GM21528 (cell line): ENCODE data around the gene ATP11C.
"Not testable (repeated sequence)": the region's sequence is repeated elsewhere in the genome, so short reads cannot be mapped to it uniquely, and the experiment has no call there.

Source experiments
- ATAC-seq: cut with Tn5 transposase; IDR thresholded peaks from one replicate; pipeline ENCODE4 v1.9.1; 2021; ENCODE audit warnings: mild to moderate bottlenecking, moderate library complexity; ENCODE audit not compliant: unreplicated experiment, low FRiP score

The ATP11C gene

DNA sequence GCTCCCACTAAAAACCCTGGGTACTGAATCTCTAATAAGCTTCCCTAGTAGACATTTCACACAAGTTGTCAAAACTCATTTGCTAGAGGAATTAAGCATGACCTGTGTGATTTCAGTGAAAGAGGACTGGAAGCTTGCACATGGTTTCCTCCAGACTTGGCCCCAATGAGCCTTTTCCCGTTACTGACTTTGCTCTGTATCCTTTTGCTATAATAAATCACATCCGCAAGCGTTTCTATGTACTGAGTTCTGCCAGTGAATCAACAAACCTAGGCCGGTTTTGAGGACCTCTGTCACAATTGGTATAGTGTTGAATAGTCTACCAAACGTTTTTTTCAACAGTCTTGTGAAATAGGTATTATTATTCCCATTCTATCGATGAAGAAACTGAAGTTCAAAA, 8.2 kb downstream of the ATP11C start:
- no peak for ATAC-seq

DNA sequence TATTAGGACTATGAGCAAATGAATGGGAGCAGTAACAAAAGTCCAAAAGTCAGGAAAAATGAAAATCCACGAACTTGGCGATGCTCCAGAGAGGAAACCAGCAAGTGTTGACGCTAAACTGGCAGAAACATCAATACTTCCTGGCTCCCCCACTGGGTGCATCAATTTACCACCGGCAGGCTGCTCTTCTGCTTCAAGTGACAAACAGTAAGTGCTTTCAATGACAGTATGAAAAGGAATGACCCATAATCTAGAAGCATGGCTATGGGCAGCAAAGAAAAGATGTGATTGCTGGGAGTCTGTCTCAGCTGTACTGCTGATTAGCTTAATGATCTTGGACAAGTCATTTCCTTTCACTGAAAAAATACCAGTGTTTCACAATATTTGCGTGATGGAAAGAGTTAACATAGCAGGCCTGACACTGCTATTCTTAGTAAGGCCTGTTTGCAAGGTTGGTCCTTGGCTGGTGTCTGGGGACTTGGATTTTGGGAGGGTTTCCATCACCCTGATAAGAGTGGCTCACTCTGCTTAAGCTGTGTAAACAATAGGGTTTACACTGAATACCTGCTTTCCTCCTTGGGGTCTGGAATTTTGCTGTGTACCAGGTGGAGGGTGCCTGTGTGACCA, 8.7 kb downstream of the ATP11C start:
- no peak for ATAC-seq

DNA sequence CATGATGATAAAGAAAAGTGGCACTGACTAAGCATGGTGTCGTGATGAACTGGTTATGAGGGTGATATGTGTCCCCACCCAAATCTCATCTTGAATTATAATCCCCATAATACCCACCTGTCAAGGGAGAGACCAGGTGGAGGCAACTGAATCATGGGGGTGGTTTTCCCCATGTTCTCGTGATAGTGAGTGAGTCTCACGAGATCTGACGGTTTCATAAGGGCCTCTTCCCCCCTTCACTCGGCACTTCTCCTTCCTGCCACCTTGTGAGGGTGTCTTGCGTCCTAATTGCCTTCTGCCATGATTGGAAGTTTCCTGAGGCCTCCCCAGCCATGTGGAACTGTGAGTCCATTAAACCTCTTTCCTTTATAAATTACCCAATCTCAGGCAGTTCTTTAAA, 11.7 kb downstream of the ATP11C start:
- not testable (repeated sequence) for ATAC-seq

- no peak for ATAC-seq
Observed at GRCh38 chrX:139920316-139920715, 12.5 kb downstream of the ATP11C start.

DNA sequence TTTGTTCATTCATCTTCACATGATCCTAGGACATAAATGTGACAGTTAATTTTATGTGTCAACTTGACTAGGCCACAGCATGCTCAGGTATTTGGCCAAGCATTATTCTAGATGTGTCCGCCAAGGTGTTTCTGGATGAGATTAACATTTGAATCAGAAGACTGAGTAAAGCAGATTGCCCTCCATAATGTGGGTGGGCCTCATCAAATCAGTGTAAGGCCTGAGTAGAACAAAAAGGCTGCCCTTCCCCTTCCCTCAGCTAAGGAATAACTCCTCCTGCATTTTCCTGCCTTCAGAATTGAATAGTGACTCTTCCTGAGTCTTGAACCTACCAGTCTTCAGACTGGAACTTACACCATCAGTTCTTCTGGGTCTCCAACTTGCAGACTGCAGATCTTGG, 18.4 kb downstream of the ATP11C start:
- no peak for ATAC-seq

DNA sequence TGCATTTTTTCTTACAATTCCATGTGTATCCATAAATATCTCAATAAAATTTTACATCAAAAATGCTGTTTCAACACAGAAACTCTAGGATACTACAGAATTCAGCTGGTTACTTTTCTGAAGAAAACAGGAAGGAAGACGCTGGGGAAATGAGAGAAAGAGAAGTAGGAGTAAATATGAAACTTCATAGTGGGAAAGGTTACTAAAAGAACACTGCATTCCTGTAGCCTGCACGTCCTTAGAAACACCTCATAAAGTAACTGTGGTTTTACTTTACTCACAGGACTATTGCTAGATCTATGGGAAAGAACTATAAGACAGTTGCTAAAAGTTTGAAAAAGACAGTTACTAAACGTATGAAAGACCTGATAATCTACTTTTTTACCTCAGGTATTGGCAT, 23.1 kb downstream of the ATP11C start:
- peak; percentile 66 for ATAC-seq

GRCh38 chrX:139907078-139907477, 25.8 kb downstream of the ATP11C start:
- no peak for ATAC-seq

- ATAC-seq = no peak
Observed at GRCh38 chrX:139905743-139906142, 27.1 kb downstream of the ATP11C start.

- no peak for ATAC-seq
Observed at GRCh38 chrX:139905051-139905450, 27.8 kb downstream of the ATP11C start.

DNA sequence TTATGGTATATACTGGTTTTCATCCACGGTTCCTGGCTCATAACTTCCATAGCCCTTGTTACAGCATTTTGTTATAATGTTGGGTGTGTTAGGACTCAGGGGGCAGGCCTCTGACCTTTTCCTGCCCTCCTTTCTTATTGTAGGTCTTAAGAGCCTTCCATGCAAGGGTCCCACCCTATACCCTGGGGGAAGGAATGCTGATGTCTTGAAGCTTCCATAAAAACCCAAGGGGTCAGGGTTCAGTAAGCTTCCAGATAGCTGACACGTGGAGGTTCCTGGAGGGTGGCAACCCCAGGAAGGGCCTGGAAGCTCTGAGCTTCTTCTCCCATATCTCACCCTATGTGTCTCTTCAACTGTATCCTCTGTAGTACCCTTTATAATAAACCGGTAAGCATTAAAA, 29.6 kb downstream of the ATP11C start:
- ATAC-seq = no peak

- no peak for ATAC-seq
Observed at GRCh38 chrX:139902559-139902958, 30.3 kb downstream of the ATP11C start.

- no peak for ATAC-seq
Observed at GRCh38 chrX:139898334-139898733, 34.5 kb downstream of the ATP11C start.

DNA sequence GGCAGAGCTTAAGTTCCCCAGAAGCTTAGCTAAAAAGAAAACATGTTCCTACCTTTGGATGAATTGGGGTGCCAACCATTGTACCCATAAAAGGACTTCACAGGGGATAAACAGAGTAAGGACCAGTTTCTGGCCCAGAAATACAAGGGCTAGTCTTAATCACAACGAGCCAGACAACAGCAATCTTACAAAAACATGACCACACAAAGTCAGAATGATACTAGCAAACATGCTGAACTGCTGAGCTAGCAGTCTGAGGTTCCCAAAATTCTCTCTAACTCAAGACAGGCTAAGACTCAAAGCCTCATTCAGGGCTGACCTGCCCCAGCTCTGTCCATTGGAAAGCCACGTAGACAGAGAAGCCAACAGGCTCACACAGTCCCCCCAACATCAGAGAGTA, 40.3 kb downstream of the ATP11C start:
- ATAC-seq = peak; percentile 72

DNA sequence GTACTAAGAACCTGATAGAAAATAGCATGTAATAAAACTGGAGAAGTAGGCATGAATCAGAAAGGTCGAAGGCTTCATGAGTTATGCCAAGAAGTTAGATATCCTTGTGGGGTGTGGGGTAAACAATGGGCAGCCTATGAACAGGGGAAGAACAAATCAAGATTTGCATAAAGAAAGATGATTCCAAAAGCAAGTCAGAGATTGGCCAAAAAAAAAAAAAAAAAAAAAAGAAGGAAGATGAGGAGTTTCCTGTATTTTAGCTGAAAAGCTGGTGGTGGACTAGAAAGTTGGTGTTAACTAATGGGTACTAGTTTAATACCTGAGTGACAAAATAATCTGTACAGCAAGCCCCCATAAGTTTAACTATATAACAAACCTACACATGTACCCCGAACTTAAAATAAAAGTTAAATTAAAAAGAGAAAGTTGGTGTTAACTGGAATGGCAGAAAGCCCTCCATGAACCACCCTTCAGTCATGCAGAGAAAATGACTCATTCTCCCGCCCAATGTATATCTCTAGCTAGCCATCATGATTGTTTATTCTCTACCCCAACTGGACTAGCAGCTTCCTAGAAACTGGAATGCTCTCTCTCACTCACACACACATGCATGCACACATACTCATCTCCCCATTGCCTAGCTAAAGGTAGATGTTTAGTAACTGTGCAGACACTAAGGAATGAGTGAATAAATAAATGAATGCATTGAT, 41.7 kb downstream of the ATP11C start:
- ATAC-seq = no peak

DNA sequence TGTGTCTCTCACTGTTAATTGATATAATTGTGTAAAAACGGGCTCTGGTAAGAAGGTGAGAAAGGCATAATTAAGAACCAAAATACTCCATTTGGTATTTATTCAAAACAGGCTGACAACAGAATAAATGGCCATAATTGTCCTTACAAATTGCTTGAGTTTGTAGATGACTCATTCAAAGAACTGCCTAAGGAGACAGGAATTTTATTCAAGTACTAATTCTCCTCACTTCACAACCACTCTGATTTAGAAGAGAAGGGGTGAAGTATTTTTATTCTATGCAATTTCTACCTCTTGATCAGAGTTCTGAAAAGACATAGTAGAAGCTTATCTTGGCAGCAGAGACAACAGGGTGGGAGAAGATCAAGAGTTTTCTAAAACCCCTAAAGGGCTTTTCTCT, 43.1 kb downstream of the ATP11C start:
- ATAC-seq = no peak

DNA sequence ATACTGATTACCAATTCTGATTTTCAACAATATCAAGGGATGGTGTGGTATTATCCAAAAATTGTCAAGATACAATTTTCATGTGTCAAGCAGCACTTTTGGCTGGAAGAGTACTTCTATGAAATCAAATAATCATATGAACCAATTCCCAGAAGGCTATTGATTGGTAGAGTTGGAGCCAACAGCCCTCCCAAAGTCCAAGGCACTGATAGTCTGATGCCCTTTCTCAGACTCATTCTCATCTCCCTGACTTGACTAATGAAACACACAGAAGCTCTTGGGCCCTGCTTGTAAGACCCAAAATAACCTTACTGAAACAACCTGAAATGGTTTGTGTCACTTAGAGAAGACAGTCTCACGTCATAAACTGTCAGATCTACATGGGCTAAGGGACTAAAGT, 48.9 kb downstream of the ATP11C start:
- no peak for ATAC-seq

DNA sequence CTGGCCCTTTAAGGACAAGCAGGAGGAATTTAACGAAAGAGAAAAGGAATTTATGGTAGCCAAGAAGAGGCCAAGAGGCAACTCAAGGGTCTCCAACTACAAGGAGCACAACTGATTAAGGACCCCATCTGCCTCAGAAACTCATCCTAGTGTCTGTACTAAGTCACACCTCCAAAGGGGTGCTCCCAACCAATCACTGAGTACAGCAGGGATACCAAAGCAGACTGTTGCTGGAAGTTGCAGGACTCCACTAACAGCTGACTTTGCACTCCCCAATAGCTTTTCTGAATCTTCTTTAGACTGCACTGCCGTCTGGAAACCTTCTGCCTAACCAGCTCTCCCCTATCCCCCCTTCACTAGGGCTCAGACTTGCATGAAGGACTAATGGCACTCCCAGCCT, 50.6 kb downstream of the ATP11C start:
- no peak for ATAC-seq

DNA sequence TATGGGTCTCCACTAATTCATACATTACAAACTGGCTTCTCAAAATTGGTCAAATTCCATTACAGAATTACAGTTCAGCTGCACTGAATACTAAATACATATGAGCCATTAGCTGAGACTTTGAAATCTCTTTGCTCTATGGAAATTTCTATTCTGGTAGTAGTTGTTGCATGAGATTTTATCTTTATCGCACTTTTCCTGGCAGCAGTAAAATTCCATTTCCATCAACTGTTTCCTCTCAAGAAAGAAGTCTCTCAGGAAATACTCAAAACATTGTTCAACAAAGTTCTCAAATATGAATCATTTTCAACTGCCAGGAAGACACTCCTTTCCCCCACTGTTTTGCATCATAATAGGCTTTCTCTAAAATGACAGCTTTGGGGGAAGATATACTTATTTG, 51.3 kb downstream of the ATP11C start:
- no peak for ATAC-seq

DNA sequence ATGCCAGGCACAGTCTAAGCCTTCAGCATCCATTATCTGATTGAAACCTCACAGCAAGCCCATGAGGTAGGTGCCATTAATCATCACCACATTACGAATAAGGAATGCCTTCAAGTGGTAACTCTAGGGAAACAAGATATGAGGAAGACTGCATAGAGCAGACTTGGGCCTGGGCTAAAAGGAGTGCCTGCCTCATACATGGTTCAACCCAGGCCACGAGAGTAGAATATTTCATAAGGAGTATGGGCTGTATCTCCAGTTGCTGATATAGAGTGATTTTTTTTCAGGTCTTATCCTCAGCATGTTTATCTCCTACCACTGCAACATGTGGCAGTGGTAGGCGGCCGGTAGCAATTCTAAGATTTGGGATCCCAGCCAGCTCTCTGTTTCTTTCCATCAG, 51.7 kb downstream of the ATP11C start:
- no peak for ATAC-seq

DNA sequence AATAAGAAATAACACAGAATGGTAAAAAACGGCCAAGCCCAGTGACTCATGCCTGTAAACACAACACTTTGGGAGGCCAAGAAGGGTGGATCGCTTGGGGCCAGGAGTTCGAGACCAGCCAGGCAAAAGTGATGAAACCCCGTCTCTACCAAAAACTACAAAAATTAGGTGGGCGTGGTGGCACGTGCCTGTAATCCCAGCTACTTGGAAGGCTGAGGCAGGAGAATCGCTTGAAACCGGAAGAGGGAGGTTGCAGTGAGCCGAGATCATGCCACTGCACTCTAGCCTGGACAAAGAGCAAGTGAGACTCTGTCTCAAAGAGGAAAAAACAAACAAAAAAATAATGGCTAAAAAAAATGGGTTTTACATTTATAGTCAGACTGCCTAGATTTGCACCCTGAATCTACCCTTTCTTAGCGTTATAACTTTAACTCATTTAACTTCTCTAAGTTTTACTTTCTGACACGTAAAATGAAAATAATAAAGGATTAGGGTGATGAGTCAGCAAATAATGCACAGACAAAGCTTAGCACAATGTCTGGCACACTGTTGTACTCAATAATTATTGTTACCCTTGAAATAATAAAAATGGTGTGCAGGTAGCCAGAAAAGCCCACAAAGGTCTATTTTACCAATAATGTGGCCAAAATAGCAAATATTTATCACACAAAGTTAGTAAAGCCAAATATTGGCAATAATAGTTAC, 55.0 kb downstream of the ATP11C start:
- no peak for ATAC-seq

- ATAC-seq = no peak
Observed at GRCh38 chrX:139875841-139876240, 57.0 kb downstream of the ATP11C start.

DNA sequence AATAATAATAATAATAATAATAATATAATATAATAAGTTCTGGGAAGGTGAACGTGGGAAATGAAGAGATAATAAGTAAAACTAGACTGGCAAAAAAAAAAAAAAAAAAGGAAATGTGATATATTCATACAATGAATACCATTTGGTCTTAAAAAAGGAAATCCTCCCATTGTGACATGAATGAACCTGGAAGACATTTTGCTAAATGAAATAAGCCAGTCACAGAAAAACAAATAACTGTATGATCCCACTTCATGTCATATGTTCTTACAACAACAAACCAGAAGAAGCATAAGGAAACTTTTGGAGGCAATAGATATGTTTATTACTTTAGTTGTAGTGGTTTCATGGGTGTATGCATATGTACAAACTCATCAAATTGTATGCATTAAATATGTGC, 63.1 kb downstream of the ATP11C start:
- no peak for ATAC-seq
